GM19035 (cell line): ENCODE measurements around the gene LENG8.
A peak's percentile ranks its signal among the peaks of the same experiment; 100 is the strongest.

Source experiments
- ATAC-seq: cut with Tn5 transposase; IDR thresholded peaks from one replicate; pipeline ENCODE4 v1.9.1; 2021; ENCODE audit not compliant: unreplicated experiment

Gene LENG8

GRCh38 chr19:54448774-54449700, at the start of gene LENG8:
Gene LENG8, plus strand, starts transcription at chr19:54449199. Its CDS starts 2,146 bp downstream, at chr19:54451345.
- ATAC-seq = peak; percentile 91

- ATAC-seq = no peak
These were observed 48.1 kb upstream of the LENG8 start for GRCh38 chr19:54400913-54401312.

- ATAC-seq = no peak
These were observed 45.9 kb upstream of the LENG8 start for GRCh38 chr19:54403054-54403453.

GRCh38 chr19:54405628-54406027, 43.4 kb upstream of the LENG8 start:
- ATAC-seq = no peak

- no peak for ATAC-seq
These were observed 41.2 kb upstream of the LENG8 start for GRCh38 chr19:54407780-54408179.

GRCh38 chr19:54408456-54409026, 40.5 kb upstream of the LENG8 start:
- ATAC-seq = no peak

GRCh38 chr19:54411033-54411432, 38.0 kb upstream of the LENG8 start:
- ATAC-seq = no peak

- ATAC-seq = no peak
These were observed 36.1 kb upstream of the LENG8 start for GRCh38 chr19:54412877-54413276.

GRCh38 chr19:54414156-54414555, 34.8 kb upstream of the LENG8 start:
- ATAC-seq = no peak

GRCh38 chr19:54415208-54415900, 33.6 kb upstream of the LENG8 start, which contains the start of gene TTYH1:
Gene TTYH1, plus strand, starts transcription at chr19:54415464. Its CDS starts 89 bp downstream, at chr19:54415553.
- no peak for ATAC-seq

- no peak for ATAC-seq
These were observed 32.9 kb upstream of the LENG8 start for GRCh38 chr19:54415901-54416673.

GRCh38 chr19:54416695-54417491, 32.1 kb upstream of the LENG8 start:
- no peak for ATAC-seq

- ATAC-seq = no peak
These were observed 30.7 kb upstream of the LENG8 start for GRCh38 chr19:54418030-54418929.

GRCh38 chr19:54418930-54419800, 29.8 kb upstream of the LENG8 start:
- ATAC-seq = no peak

GRCh38 chr19:54420068-54420382, 29.0 kb upstream of the LENG8 start:
- ATAC-seq = no peak

GRCh38 chr19:54420383-54421168, 28.4 kb upstream of the LENG8 start:
- no peak for ATAC-seq

GRCh38 chr19:54421169-54421516, 27.9 kb upstream of the LENG8 start:
- ATAC-seq = no peak

GRCh38 chr19:54421521-54421920, 27.5 kb upstream of the LENG8 start:
- ATAC-seq = no peak
